H9 (cell line): ENCODE measurements around the gene APAF1. TPM values are rescaled to one million over a fixed set of nuclear protein-coding genes. Genes with fewer than 3 reads are reported as not detected.

ENCODE experiments used
- DNase-seq: peaks from one replicate; pipeline ENCODE4 v3.0.0-alpha.2; 2017
- H2AFZ ChIP-seq: one replicate; pipeline ENCODE4 v1.6.1; 2013; ENCODE audit warnings: mild to moderate bottlenecking, low read length, control low read depth, moderate library complexity
- H2AK5ac ChIP-seq: 2 replicates; pipeline ENCODE4 v1.6.1; 2013; ENCODE audit warnings: low read length, control low read depth, mixed read lengths; ENCODE audit not compliant: insufficient read length
- H2BK120ac ChIP-seq: one replicate; pipeline ENCODE4 v1.6.1; 2013; ENCODE audit warnings: low read depth, mild to moderate bottlenecking, low read length, control low read depth, inconsistent platforms; ENCODE audit not compliant: poor library complexity, severe bottlenecking
- H2BK12ac ChIP-seq: 2 replicates; pipeline ENCODE4 v1.6.1; 2013; ENCODE audit warnings: low read length, control low read depth, mixed read lengths, low read depth; ENCODE audit not compliant: insufficient read length
- H2BK15ac ChIP-seq: 2 replicates; pipeline ENCODE4 v1.6.1; 2013; ENCODE audit warnings: low read depth, low read length, control low read depth
- H2BK20ac ChIP-seq: one replicate; pipeline ENCODE4 v1.6.1; 2013; ENCODE audit warnings: low read depth, mild to moderate bottlenecking, low read length, control low read depth, inconsistent platforms; ENCODE audit not compliant: poor library complexity, severe bottlenecking
- H2BK5ac ChIP-seq: 2 replicates; pipeline ENCODE4 v1.6.1; 2013; ENCODE audit warnings: low read length, control low read depth, mixed read lengths; ENCODE audit not compliant: insufficient read length
- H3K14ac ChIP-seq: 2 replicates; pipeline ENCODE4 v1.6.1; 2013; ENCODE audit warnings: low read length, control low read depth; ENCODE audit not compliant: insufficient read depth
- H3K18ac ChIP-seq: 2 replicates; pipeline ENCODE4 v1.6.1; 2013; ENCODE audit warnings: low read depth, mild to moderate bottlenecking, mixed read lengths, low read length, control low read depth; ENCODE audit not compliant: insufficient read length
- H3K23ac ChIP-seq: 2 replicates; pipeline ENCODE4 v1.6.1; 2013; ENCODE audit warnings: low read length, control low read depth, mixed read lengths, low read depth; ENCODE audit not compliant: insufficient read length
- H3K23me2 ChIP-seq: 2 replicates; pipeline ENCODE4 v1.6.1; 2013; ENCODE audit warnings: low read depth, mild to moderate bottlenecking, mixed read lengths, low read length, control low read depth; ENCODE audit not compliant: insufficient read length, poor library complexity, severe bottlenecking
- H3K27ac ChIP-seq: 2 replicates; pipeline ENCODE4 v1.5.1; 2013; ENCODE audit warnings: low read length, control low read depth, mixed read lengths, low read depth; ENCODE audit not compliant: insufficient read length
- H3K27me3 ChIP-seq: 2 replicates; pipeline ENCODE4 v1.6.1; 2013; ENCODE audit warnings: low read length, control low read depth, inconsistent platforms; ENCODE audit not compliant: insufficient read depth
- H3K4ac ChIP-seq: 2 replicates; pipeline ENCODE4 v1.6.1; 2013; ENCODE audit warnings: low read depth, mild to moderate bottlenecking, control low read depth, inconsistent platforms, low read length, moderate library complexity
- H3K4me1 ChIP-seq: 2 replicates; pipeline ENCODE4 v1.6.1; 2013; ENCODE audit warnings: low read length, control low read depth, inconsistent platforms; ENCODE audit not compliant: insufficient read depth
- H3K4me2 ChIP-seq: 2 replicates; pipeline ENCODE4 v1.6.1; 2013; ENCODE audit warnings: low read length, control low read depth, mixed read lengths; ENCODE audit not compliant: insufficient read length, insufficient read depth
- H3K56ac ChIP-seq: 2 replicates; pipeline ENCODE4 v1.6.1; 2013; ENCODE audit warnings: low read depth, mild to moderate bottlenecking, mixed read lengths, low read length, control low read depth; ENCODE audit not compliant: insufficient read length
- H3K79me1 ChIP-seq: 2 replicates; pipeline ENCODE4 v1.6.1; 2013; ENCODE audit warnings: low read depth, mild to moderate bottlenecking, moderate library complexity, low read length, control low read depth, inconsistent platforms; ENCODE audit not compliant: insufficient read depth, poor library complexity, severe bottlenecking
- H3K79me2 ChIP-seq: 2 replicates; pipeline ENCODE4 v1.6.1; 2013; ENCODE audit warnings: low read length, control low read depth, inconsistent platforms; ENCODE audit not compliant: insufficient read depth
- H3K9ac ChIP-seq: 2 replicates; pipeline ENCODE4 v1.6.1; 2013; ENCODE audit warnings: low read length, control low read depth, mixed read lengths; ENCODE audit not compliant: insufficient read length; ENCODE audit errors: extremely low read depth
- H3K9me3 ChIP-seq: one replicate; pipeline ENCODE4 v1.6.1; 2013; ENCODE audit warnings: low read depth, low read length, inconsistent platforms; ENCODE audit not compliant: control insufficient read depth
- H3T11ph ChIP-seq: one replicate; pipeline ENCODE4 v1.6.1; 2013; ENCODE audit warnings: mild to moderate bottlenecking, low read length, control low read depth, inconsistent platforms
- H4K20me1 ChIP-seq: one replicate; pipeline ENCODE4 v1.6.1; 2013; ENCODE audit not compliant: control insufficient read depth, insufficient read length, insufficient read depth
- H4K5ac ChIP-seq: 2 replicates; pipeline ENCODE4 v1.6.1; 2013; ENCODE audit warnings: low read depth, mild to moderate bottlenecking, mixed read lengths, low read length, control low read depth; ENCODE audit not compliant: insufficient read length
- H4K8ac ChIP-seq: replicated peaks from 2 replicates; pipeline ENCODE4 v1.6.1; 2013; ENCODE audit warnings: low read length, control low read depth, mixed read lengths, low read depth; ENCODE audit not compliant: insufficient read length
- H4K91ac ChIP-seq: 2 replicates; pipeline ENCODE4 v1.6.1; 2013; ENCODE audit warnings: low read depth, mild to moderate bottlenecking, moderate library complexity, mixed read lengths, low read length, control low read depth; ENCODE audit not compliant: insufficient read length
- H3K27ac Mint-ChIP-seq, 3 experiments: 2 replicates in 2 of 3; 3 replicates in 1 of 3; pipeline ENCODE4 v1.8.0; 2020 to 2021; ENCODE audit warnings: mixed read lengths in 3 of 3, mild to moderate bottlenecking in 1 of 3, moderate library complexity in 1 of 3
- H3K27me3 Mint-ChIP-seq: 2 replicates; pipeline ENCODE4 v1.8.0; 2021; ENCODE audit warnings: low read depth, mild to moderate bottlenecking, moderate library complexity, mixed read lengths
- H3K36me3 Mint-ChIP-seq, 3 experiments: 2 replicates in 2 of 3; 3 replicates in 1 of 3; pipeline ENCODE4 v1.8.0; 2020 to 2021; ENCODE audit warnings: low read depth in 3 of 3, mixed read lengths in 3 of 3; ENCODE audit not compliant: insufficient read depth in 1 of 3
- H3K4me1 Mint-ChIP-seq, 2 experiments: 2 replicates each; pipeline ENCODE4 v1.8.0; 2020; ENCODE audit warnings: mixed read lengths in 2 of 2
- H3K4me3 Mint-ChIP-seq, 2 experiments: 2 replicates in 1 of 2; 3 replicates in 1 of 2; pipeline ENCODE4 v1.8.0; 2020 to 2021; ENCODE audit warnings: mild to moderate bottlenecking in 2 of 2, mixed read lengths in 2 of 2, moderate library complexity in 1 of 2
- H3K9me3 Mint-ChIP-seq, 2 experiments: 2 replicates in 1 of 2; 3 replicates in 1 of 2; pipeline ENCODE4 v1.8.0; 2020; ENCODE audit warnings: mild to moderate bottlenecking in 2 of 2, mixed read lengths in 2 of 2, moderate library complexity in 1 of 2
- CTCF ChIP-seq: fragments of 200-600 bp; sonication (generic); conservative IDR thresholded peaks from 3 replicates; pipeline ENCODE4 v1.8.0; 2021; ENCODE audit warnings: antibody characterized with exemption, mild to moderate bottlenecking
- WGBS: extraction: QIAGEN DNeasy Blood & Tissue Kit; methylation state at CpG from one replicate; pipeline ENCODE4 v1.1.7; 2013; ENCODE audit warnings: missing lambda C conversion rate, low lambda C conversion rate, mixed read lengths; ENCODE audit not compliant: insufficient read length; ENCODE audit errors: extremely low coverage; 5-methylcytosine and 5-hydroxymethylcytosine counted together
- total RNA-seq: library from RNA; stranded (reverse); gene quantifications from 2 replicates; pipeline ENCODE4 v1.2.1, GENCODE V29; 2021

APAF1 gene
- total RNA-seq, 1 experiment from 2014 or later: 16.5 TPM

GRCh38 chr12:98727196-98727595 lies 82.1 kb downstream of the APAF1 start:
- no peak overlapping the region for H4K5ac ChIP-seq
- H3K4ac ChIP-seq: no peak overlapping the region
- Mint-ChIP-seq H3K9me3 (no peaks in the 10 kb centered on the region), H3K27ac (no peak overlapping the region), H3K4me1 (no peaks in the 10 kb centered on the region), H3K27me3 (no peaks in the 10 kb centered on the region), H3K4me3 (no peak overlapping the region), H3K36me3 (peaks cover 0 to 25% (median 23%) of the 10 kb centered on the region in 3 experiments; a peak in 5 of 7 replicates)
- H2BK20ac ChIP-seq: no peak overlapping the region
- no peak overlapping the region for H2BK12ac ChIP-seq
- no peak overlapping the region for H2BK15ac ChIP-seq
- no peak overlapping the region for H3K18ac ChIP-seq
- no peak overlapping the region for H4K91ac ChIP-seq
- H3K79me2 ChIP-seq: no peaks in the 10 kb centered on the region
- no CpG with 5 or more reads among the region's 5 CpGs for WGBS
- no peaks in the 10 kb centered on the region for H3K79me1 ChIP-seq
- H3K23me2 ChIP-seq: no peaks in the 10 kb centered on the region
- TF ChIP-seq CTCF: no peak
- no peak overlapping the region for H3T11ph ChIP-seq
- no peak overlapping the region for H3K14ac ChIP-seq
- H4K20me1 ChIP-seq: no peaks in the 10 kb centered on the region
- H2AFZ ChIP-seq: no peak overlapping the region
- H4K8ac ChIP-seq: no peak overlapping the region
- H3K27me3 ChIP-seq: no peaks in the 10 kb centered on the region
- H3K4me1 ChIP-seq: no peaks in the 10 kb centered on the region
- no peak overlapping the region for H3K9ac ChIP-seq
- no peak overlapping the region for H3K56ac ChIP-seq
- no peak overlapping the region for H2AK5ac ChIP-seq
- no peak for DNase-seq
- H3K27ac ChIP-seq: no peak overlapping the region
- H3K23ac ChIP-seq: no peak overlapping the region
- H2BK120ac ChIP-seq: no peak overlapping the region
- no peak overlapping the region for H3K4me2 ChIP-seq
- no peaks in the 10 kb centered on the region for H3K9me3 ChIP-seq
- H2BK5ac ChIP-seq: no peak overlapping the region
